Erythroblast (primary cell): Measurements from ENCODE around the gene MSX1.

Source experiments
- GATA1 ChIP-seq: IDR thresholded peaks from 2 replicates; pipeline ENCODE4 v1.6.1; 2011; ENCODE audit warnings: low read depth, mild to moderate bottlenecking, control low read depth, low read length, moderate library complexity
- POLR2A ChIP-seq: IDR thresholded peaks from 2 replicates; pipeline ENCODE4 v1.6.1; 2011; ENCODE audit warnings: mild to moderate bottlenecking, low read length

DNA sequence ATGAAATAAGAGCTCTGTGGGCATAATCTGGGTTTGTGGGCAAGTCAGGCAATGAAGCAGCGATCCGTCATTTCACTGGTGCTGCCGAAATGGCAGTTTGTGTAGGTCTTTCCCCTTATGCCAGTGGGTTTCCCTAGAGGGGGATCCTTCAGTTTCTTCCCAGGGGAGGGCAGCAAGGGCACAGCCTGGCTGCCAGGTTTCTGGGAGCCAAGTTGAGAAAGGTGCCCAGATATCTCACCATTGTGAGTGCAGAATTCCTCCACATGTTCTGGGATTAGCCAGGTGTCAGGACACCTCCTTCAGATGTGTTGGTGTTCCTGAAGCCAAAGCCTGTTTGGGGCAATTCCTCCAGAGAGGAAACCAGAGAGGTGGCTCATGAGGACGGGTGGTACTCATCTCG lies 28.0 kb downstream of the MSX1 start:
- TF ChIP-seq POLR2A (no peak), GATA1 (no peak)
